ENCODE measurements around the gene HEG1. TPM values are rescaled to one million over a fixed set of nuclear protein-coding genes. Genes with fewer than 3 reads are reported as not detected.
A peak's percentile ranks its signal among the peaks of the same experiment; 100 is the strongest.

Gene HEG1
- total RNA-seq, 1 donor from 2014 or later: 25.1 TPM

- H3K27ac ChIP-seq (ENCODE audit: low read depth, low read length): peak overlapping the region; percentile 13
- H3K4me3 ChIP-seq (ENCODE audit: low read length in 3 of 3): peak overlapping the region in 1 of 3 donors; percentile 17
- H3K9ac ChIP-seq (ENCODE audit: low read depth in 1 of 3, low read length in 3 of 3): peak overlapping the region in 1 of 3 donors; percentile 51
- H3K36me3 ChIP-seq (ENCODE audit: control insufficient read depth in 3 of 3, insufficient read depth in 3 of 3, low read length in 3 of 3): no peaks in the 10 kb centered on the region
- no peaks in the 10 kb centered on the region for H3K9me3 ChIP-seq (ENCODE audit: control insufficient read depth in 3 of 3, low read length in 3 of 3)
- H3K27me3 ChIP-seq (ENCODE audit: control insufficient read depth in 3 of 3, insufficient read depth in 3 of 3, low read length in 3 of 3): no peaks in the 10 kb centered on the region
- peaks cover 37 to 48% (median 47%) of the 10 kb centered on the region in 3 donors for H3K4me1 ChIP-seq (ENCODE audit: control insufficient read depth in 3 of 3, insufficient read depth in 3 of 3, low read length in 3 of 3)
Observed at GRCh38 chr3:125039131-125040100, 16.4 kb downstream of the HEG1 start.

DNA sequence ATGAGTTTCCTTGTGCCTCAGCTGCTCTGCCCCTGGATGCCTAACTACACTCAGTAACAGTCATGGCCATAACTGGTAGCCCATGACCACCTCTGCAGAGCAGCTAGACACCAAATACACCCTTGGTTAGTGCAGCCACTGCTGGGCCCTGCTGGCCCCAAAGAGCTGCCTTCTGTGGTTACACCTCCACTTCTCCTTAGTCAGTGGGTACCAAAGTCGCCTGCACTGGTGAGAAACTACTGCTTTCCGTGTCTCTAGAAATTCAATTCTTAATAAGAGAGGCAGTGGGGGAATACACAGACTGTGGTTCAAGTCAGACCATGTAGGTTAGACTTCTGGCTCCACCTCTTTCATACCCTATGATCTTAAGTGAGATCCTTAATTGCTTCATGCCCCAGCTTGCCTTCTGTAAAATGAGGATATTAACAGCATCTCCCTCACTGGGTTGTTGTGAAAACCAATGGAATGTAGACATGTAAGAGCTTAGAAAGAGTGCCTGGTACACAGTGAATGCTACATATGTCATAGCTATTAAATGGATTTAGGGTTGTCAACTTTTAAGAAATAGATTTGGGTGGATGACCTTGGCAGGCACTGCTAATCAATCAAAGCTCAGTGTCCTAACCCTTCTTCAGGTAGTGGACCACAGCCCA, 18.2 kb downstream of the HEG1 start:
- Histone ChIP-seq H3K27ac (ENCODE audit: low read depth, low read length) (no peak overlapping the region), H3K27me3 (ENCODE audit: control insufficient read depth in 3 of 3, insufficient read depth in 3 of 3, low read length in 3 of 3) (no peaks in the 10 kb centered on the region), H3K9ac (ENCODE audit: low read depth in 1 of 3, low read length in 3 of 3) (no peak overlapping the region), H3K36me3 (ENCODE audit: control insufficient read depth in 3 of 3, insufficient read depth in 3 of 3, low read length in 3 of 3) (no peaks in the 10 kb centered on the region), H3K4me1 (ENCODE audit: control insufficient read depth in 3 of 3, insufficient read depth in 3 of 3, low read length in 3 of 3) (peaks cover 31 to 39% (median 39%) of the 10 kb centered on the region in 3 donors), H3K4me3 (ENCODE audit: low read length in 3 of 3) (no peak overlapping the region), H3K9me3 (ENCODE audit: control insufficient read depth in 3 of 3, low read length in 3 of 3) (no peaks in the 10 kb centered on the region)

- no peaks in the 10 kb centered on the region for H3K9me3 ChIP-seq (ENCODE audit: control insufficient read depth in 3 of 3, low read length in 3 of 3)
- H3K27ac ChIP-seq (ENCODE audit: low read depth, low read length): no peak overlapping the region
- H3K27me3 ChIP-seq (ENCODE audit: control insufficient read depth in 3 of 3, insufficient read depth in 3 of 3, low read length in 3 of 3): no peaks in the 10 kb centered on the region
- H3K36me3 ChIP-seq (ENCODE audit: control insufficient read depth in 3 of 3, insufficient read depth in 3 of 3, low read length in 3 of 3): no peaks in the 10 kb centered on the region
- H3K4me1 ChIP-seq (ENCODE audit: control insufficient read depth in 3 of 3, insufficient read depth in 3 of 3, low read length in 3 of 3): peaks cover 32 to 41% (median 33%) of the 10 kb centered on the region in 3 donors
- H3K4me3 ChIP-seq (ENCODE audit: low read length in 3 of 3): no peak overlapping the region
- no peak overlapping the region for H3K9ac ChIP-seq (ENCODE audit: low read depth in 1 of 3, low read length in 3 of 3)
Observed at GRCh38 chr3:125035217-125035616, 20.6 kb downstream of the HEG1 start.

DNA sequence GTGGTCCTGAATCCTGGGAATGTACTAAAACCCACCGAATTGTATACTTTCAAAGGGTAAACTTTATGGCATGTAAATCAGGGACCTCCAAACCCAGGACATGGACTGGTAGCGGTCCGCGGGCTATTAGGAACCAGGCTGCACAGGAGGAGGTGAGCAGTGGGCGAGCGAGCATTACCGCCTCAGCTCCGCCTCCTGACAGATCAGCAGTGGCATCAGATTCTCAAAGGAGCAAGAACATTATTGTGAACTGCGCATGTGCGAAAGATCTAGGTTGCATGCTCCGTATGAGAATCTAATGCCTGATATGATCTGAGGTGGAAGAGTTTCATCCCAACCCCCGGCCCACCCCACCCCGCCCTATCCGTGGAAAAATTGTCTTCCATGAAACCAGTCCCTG, 22.2 kb downstream of the HEG1 start:
- Histone ChIP-seq H3K4me3 (ENCODE audit: low read length in 3 of 3) (no peak overlapping the region), H3K27me3 (ENCODE audit: control insufficient read depth in 3 of 3, insufficient read depth in 3 of 3, low read length in 3 of 3) (no peaks in the 10 kb centered on the region), H3K36me3 (ENCODE audit: control insufficient read depth in 3 of 3, insufficient read depth in 3 of 3, low read length in 3 of 3) (peaks cover 3 to 7% (median 3%) of the 10 kb centered on the region in 3 donors), H3K4me1 (ENCODE audit: control insufficient read depth in 3 of 3, insufficient read depth in 3 of 3, low read length in 3 of 3) (peaks cover 23 to 29% (median 23%) of the 10 kb centered on the region in 3 donors), H3K9ac (ENCODE audit: low read depth in 1 of 3, low read length in 3 of 3) (no peak overlapping the region), H3K27ac (ENCODE audit: low read depth, low read length) (peak overlapping the region; percentile 1), H3K9me3 (ENCODE audit: control insufficient read depth in 3 of 3, low read length in 3 of 3) (no peaks in the 10 kb centered on the region)

DNA sequence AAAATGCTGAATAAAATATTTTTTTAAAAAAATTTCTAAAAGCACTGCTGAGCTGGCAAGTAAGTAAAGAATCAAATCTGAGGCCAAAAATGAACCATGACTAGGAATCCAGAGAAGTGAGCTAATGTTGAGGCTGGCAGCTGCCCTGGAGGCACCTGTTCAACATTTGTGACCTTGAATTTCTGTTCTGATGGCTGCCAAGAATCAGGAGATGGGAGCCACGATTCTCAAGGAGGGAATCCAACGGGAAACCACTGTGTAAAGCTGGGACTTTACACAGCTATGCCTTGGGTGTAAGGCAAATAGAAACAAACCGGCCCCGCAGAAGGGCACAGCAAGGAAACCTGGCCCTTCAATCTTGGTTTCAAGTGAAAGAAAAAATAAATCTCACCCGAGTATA, 22.7 kb downstream of the HEG1 start:
- peak overlapping the region; percentile 1 for H3K27ac ChIP-seq (ENCODE audit: low read depth, low read length)
- peaks cover 4 to 12% (median 7%) of the 10 kb centered on the region in 3 donors for H3K36me3 ChIP-seq (ENCODE audit: control insufficient read depth in 3 of 3, insufficient read depth in 3 of 3, low read length in 3 of 3)
- no peaks in the 10 kb centered on the region for H3K27me3 ChIP-seq (ENCODE audit: control insufficient read depth in 3 of 3, insufficient read depth in 3 of 3, low read length in 3 of 3)
- H3K9me3 ChIP-seq (ENCODE audit: control insufficient read depth in 3 of 3, low read length in 3 of 3): no peaks in the 10 kb centered on the region
- peak overlapping the region in 1 of 3 donors; percentile 31 for H3K4me3 ChIP-seq (ENCODE audit: low read length in 3 of 3)
- H3K4me1 ChIP-seq (ENCODE audit: control insufficient read depth in 3 of 3, insufficient read depth in 3 of 3, low read length in 3 of 3): peaks cover 19 to 24% (median 24%) of the 10 kb centered on the region in 3 donors
- H3K9ac ChIP-seq (ENCODE audit: low read depth in 1 of 3, low read length in 3 of 3): no peak overlapping the region

DNA sequence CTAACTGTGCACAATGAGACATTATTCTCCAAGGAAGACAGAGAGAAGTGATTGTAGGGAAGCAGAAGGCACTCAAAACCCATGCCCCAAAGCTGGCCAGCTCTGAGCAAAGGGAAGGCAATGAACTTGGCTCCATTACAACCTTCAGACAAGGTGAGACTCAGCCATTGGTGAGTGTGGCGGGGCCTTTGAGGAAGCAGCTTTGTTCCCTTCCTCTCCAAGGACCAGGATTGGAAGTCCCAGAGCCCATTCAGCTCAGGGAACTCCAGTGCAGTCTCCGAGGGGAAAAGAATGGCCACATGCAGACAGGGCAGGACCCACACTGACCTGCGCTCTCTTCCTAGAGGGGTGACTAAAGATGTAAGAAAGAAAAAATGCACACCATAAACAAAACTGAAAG, 23.1 kb downstream of the HEG1 start:
- Histone ChIP-seq H3K27ac (ENCODE audit: low read depth, low read length) (no peak overlapping the region), H3K4me1 (ENCODE audit: control insufficient read depth in 3 of 3, insufficient read depth in 3 of 3, low read length in 3 of 3) (peaks cover 18 to 25% (median 22%) of the 10 kb centered on the region in 3 donors), H3K9me3 (ENCODE audit: control insufficient read depth in 3 of 3, low read length in 3 of 3) (no peaks in the 10 kb centered on the region), H3K4me3 (ENCODE audit: low read length in 3 of 3) (no peak overlapping the region), H3K27me3 (ENCODE audit: control insufficient read depth in 3 of 3, insufficient read depth in 3 of 3, low read length in 3 of 3) (no peaks in the 10 kb centered on the region), H3K9ac (ENCODE audit: low read depth in 1 of 3, low read length in 3 of 3) (no peak overlapping the region), H3K36me3 (ENCODE audit: control insufficient read depth in 3 of 3, insufficient read depth in 3 of 3, low read length in 3 of 3) (peaks cover 4 to 16% (median 10%) of the 10 kb centered on the region in 3 donors)

DNA sequence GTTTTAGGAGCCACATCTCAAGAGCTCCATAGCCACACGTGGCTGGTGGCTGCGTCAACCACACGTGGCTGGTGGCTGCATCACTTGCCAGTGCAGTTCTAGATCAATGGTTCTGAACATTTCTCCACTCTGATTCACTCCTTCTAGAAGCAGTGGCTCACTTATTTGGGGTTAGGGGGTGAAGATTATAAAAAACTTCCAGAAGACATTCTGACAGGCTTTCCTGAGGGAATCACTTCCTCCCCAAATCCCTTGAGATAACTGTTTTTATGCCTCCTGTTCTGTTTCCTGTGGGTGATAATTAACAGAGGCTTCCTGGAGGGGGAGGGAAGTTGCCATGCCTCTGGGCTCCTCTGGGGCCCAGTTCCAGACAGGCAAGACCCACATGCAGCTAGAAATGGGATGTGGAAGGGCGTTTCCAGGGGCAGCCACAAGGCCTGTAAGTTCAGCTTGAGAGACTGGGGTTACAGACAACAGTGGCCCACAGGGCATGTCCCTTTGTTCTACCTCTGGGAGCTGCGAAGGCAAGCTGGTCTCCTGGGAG, 23.6 kb downstream of the HEG1 start:
- Histone ChIP-seq H3K4me1 (ENCODE audit: control insufficient read depth in 3 of 3, insufficient read depth in 3 of 3, low read length in 3 of 3) (peaks cover 18 to 25% (median 20%) of the 10 kb centered on the region in 3 donors), H3K36me3 (ENCODE audit: control insufficient read depth in 3 of 3, insufficient read depth in 3 of 3, low read length in 3 of 3) (peaks cover 5 to 19% (median 10%) of the 10 kb centered on the region in 3 donors), H3K9ac (ENCODE audit: low read depth in 1 of 3, low read length in 3 of 3) (no peak overlapping the region), H3K4me3 (ENCODE audit: low read length in 3 of 3) (no peak overlapping the region), H3K9me3 (ENCODE audit: control insufficient read depth in 3 of 3, low read length in 3 of 3) (no peaks in the 10 kb centered on the region), H3K27ac (ENCODE audit: low read depth, low read length) (no peak overlapping the region), H3K27me3 (ENCODE audit: control insufficient read depth in 3 of 3, insufficient read depth in 3 of 3, low read length in 3 of 3) (no peaks in the 10 kb centered on the region)

DNA sequence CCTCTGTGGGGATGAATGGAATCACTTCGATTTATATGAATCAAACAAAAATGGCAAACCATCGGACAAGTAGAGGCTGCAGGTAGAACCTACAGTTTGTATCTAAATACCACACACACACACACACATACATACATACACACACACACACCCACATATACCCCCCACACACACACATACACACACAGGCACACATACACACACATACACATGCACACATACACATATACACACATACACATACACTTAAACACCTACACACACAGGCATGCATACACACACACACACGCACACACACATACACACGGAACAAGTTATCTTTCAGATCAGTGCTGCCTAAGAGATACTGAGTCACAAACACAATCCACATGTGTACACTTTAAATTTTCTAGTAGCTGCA, 24.3 kb downstream of the HEG1 start:
- H3K36me3 ChIP-seq (ENCODE audit: control insufficient read depth in 3 of 3, insufficient read depth in 3 of 3, low read length in 3 of 3): peaks cover 10 to 24% (median 15%) of the 10 kb centered on the region in 3 donors
- no peak overlapping the region for H3K9ac ChIP-seq (ENCODE audit: low read depth in 1 of 3, low read length in 3 of 3)
- H3K27me3 ChIP-seq (ENCODE audit: control insufficient read depth in 3 of 3, insufficient read depth in 3 of 3, low read length in 3 of 3): no peaks in the 10 kb centered on the region
- no peak overlapping the region for H3K27ac ChIP-seq (ENCODE audit: low read depth, low read length)
- H3K4me3 ChIP-seq (ENCODE audit: low read length in 3 of 3): no peak overlapping the region
- peaks cover 18 to 25% (median 20%) of the 10 kb centered on the region in 3 donors for H3K4me1 ChIP-seq (ENCODE audit: control insufficient read depth in 3 of 3, insufficient read depth in 3 of 3, low read length in 3 of 3)
- no peaks in the 10 kb centered on the region for H3K9me3 ChIP-seq (ENCODE audit: control insufficient read depth in 3 of 3, low read length in 3 of 3)

- no peak overlapping the region for H3K9ac ChIP-seq (ENCODE audit: low read depth in 1 of 3, low read length in 3 of 3)
- H3K9me3 ChIP-seq (ENCODE audit: control insufficient read depth in 3 of 3, low read length in 3 of 3): no peaks in the 10 kb centered on the region
- no peak overlapping the region for H3K27ac ChIP-seq (ENCODE audit: low read depth, low read length)
- H3K4me1 ChIP-seq (ENCODE audit: control insufficient read depth in 3 of 3, insufficient read depth in 3 of 3, low read length in 3 of 3): peaks cover 32 to 38% (median 37%) of the 10 kb centered on the region in 3 donors
- H3K4me3 ChIP-seq (ENCODE audit: low read length in 3 of 3): no peak overlapping the region
- no peaks in the 10 kb centered on the region for H3K27me3 ChIP-seq (ENCODE audit: control insufficient read depth in 3 of 3, insufficient read depth in 3 of 3, low read length in 3 of 3)
- peaks cover 14 to 33% (median 17%) of the 10 kb centered on the region in 3 donors for H3K36me3 ChIP-seq (ENCODE audit: control insufficient read depth in 3 of 3, insufficient read depth in 3 of 3, low read length in 3 of 3)
Observed at GRCh38 chr3:125028657-125029056, 27.1 kb downstream of the HEG1 start.

Data from skeletal muscle tissue (tissue), 4 donors.